SK-N-SH (cell line): ENCODE measurements around the gene STIM2. TPM values are rescaled to one million over a fixed set of nuclear protein-coding genes. Genes with fewer than 3 reads are reported as not detected.

Experiments used
- CTCF ChIA-PET: fragments of 300-600, 350-600 bp; formaldehyde crosslinking; extraction: SDS; loops from one replicate; lab custom pipeline; 2021; lab: Yijun Ruan, JAX
- POLR2A ChIA-PET: fragments of 350-600 bp; sonication (Branson Sonifier 250); formaldehyde crosslinking; extraction: SDS; loops from one replicate; lab custom pipeline; 2020; ENCODE audit warnings: antibody characterized with exemption, inconsistent platforms; lab: Yijun Ruan, JAX
- DNase-seq: peaks from one replicate; pipeline ENCODE4 v3.0.0; 2012
- H2AFZ ChIP-seq: fragments of 200-600 bp; sonication (generic); 2 replicates; pipeline ENCODE4 v1.8.1; 2016; ENCODE audit warnings: antibody characterized with exemption, mild to moderate bottlenecking, low read depth
- H3F3A ChIP-seq: fragments of 200-600 bp; sonication (generic); replicated peaks from 2 replicates; pipeline ENCODE3; 2016; ENCODE audit warnings: antibody characterized with exemption, mild to moderate bottlenecking; ENCODE audit not compliant: insufficient read depth
- H3K27ac ChIP-seq, 2 experiments: fragments of 200-500 bp in 1 of 2; fragments of 200-600 bp in 1 of 2; sonication (Bioruptor generic) in 1 of 2; sonication (generic), shearing (Covaris generic) in 1 of 2; 2 replicates each; pipeline versions ENCODE4 v1.5.1 to v1.6.1; 2014 to 2016; ENCODE audit warnings: low read depth in 2 of 2, inconsistent platforms in 1 of 2, low read length in 1 of 2, mild to moderate bottlenecking in 1 of 2, mixed read lengths in 1 of 2
- H3K27me3 ChIP-seq: fragments of 200-600 bp; sonication (generic), shearing (Covaris generic); 2 replicates; pipeline ENCODE4 v1.6.1; 2016; ENCODE audit warnings: mixed run types; ENCODE audit not compliant: insufficient read depth
- H3K36me3 ChIP-seq, 2 experiments: fragments of 200-500 bp in 1 of 2; fragments of 200-600 bp in 1 of 2; sonication (Bioruptor generic) in 1 of 2; sonication (generic) in 1 of 2; replicated peaks in 1 of 2; 2 replicates each; pipeline versions ENCODE3 to v1.5.1; 2014 to 2016; ENCODE audit warnings: low read length in 1 of 2, mild to moderate bottlenecking in 1 of 2; ENCODE audit not compliant: insufficient read depth in 2 of 2, control insufficient read depth in 1 of 2
- H3K4me1 ChIP-seq, 2 experiments: fragments of 200-500 bp in 1 of 2; fragments of 200-600 bp in 1 of 2; sonication (Bioruptor generic) in 1 of 2; sonication (generic), shearing (Covaris generic) in 1 of 2; 2 replicates each; pipeline versions ENCODE4 v1.5.1 to v1.6.1; 2014 to 2016; ENCODE audit warnings: low read depth in 1 of 2, low read length in 1 of 2, mixed run types in 1 of 2; ENCODE audit not compliant: insufficient read depth in 2 of 2, control insufficient read depth in 1 of 2
- H3K4me2 ChIP-seq: fragments of 200-600 bp; sonication (generic), shearing (Covaris generic); 2 replicates; pipeline ENCODE4 v1.6.1; 2017; ENCODE audit warnings: mixed run types
- H3K4me3 ChIP-seq, 2 experiments: fragments of 200-500 bp in 1 of 2; fragments of 200-600 bp in 1 of 2; sonication (Bioruptor generic) in 1 of 2; sonication (generic), shearing (Covaris generic) in 1 of 2; 2 replicates each; pipeline versions ENCODE4 v1.5.1 to v1.8.1; 2014 to 2016; ENCODE audit warnings: low read depth in 2 of 2, inconsistent platforms in 1 of 2, low read length in 1 of 2, mild to moderate bottlenecking in 1 of 2, mixed read lengths in 1 of 2, moderate library complexity in 1 of 2
- H3K79me2 ChIP-seq: fragments of 200-600 bp; sonication (generic); 2 replicates; pipeline ENCODE4 v1.8.1; 2017; ENCODE audit warnings: mild to moderate bottlenecking; ENCODE audit not compliant: insufficient read depth
- H3K9ac ChIP-seq: fragments of 200-600 bp; sonication (generic); 2 replicates; pipeline ENCODE4 v1.6.1; 2017; ENCODE audit warnings: mixed run types
- H3K9me2 ChIP-seq: fragments of 200-600 bp; sonication (generic); 2 replicates; pipeline ENCODE4 v1.6.1; 2017; ENCODE audit warnings: mixed run types
- H3K9me3 ChIP-seq: fragments of 200-600 bp; sonication (generic); 2 replicates; pipeline ENCODE4 v1.6.1; 2017; ENCODE audit warnings: mixed run types, mild to moderate bottlenecking, moderate library complexity
- H4K20me1 ChIP-seq: fragments of 200-600 bp; sonication (generic); 2 replicates; pipeline ENCODE4 v1.6.1; 2017; ENCODE audit warnings: mild to moderate bottlenecking, mixed run types; ENCODE audit not compliant: insufficient read depth
- FOXJ3 ChIP-seq: sonication (generic); formaldehyde crosslinking; IDR thresholded peaks from 2 replicates; pipeline ENCODE4 v1.5.1; 2020; ENCODE audit warnings: mild to moderate bottlenecking, missing genetic modification reagents
- YY1 ChIP-seq: IDR thresholded peaks from 2 replicates; pipeline ENCODE4 v1.4.0; 2012; ENCODE audit warnings: low read depth, mild to moderate bottlenecking
- WGBS: methylation state at CpG from one replicate; pipeline ENCODE4 v1.1.6; 2017; ENCODE audit warnings: low lambda C conversion rate; 5-methylcytosine and 5-hydroxymethylcytosine counted together
- polyA plus RNA-seq, 3 experiments: library from polyadenylated mRNA; depleted of rRNA; stranded (reverse); fragments of >200 nt; gene quantifications; 2 replicates each; pipeline ENCODE4 v1.2.3, GENCODE V29; 2012
- TF ChIP-seq, protein P1 (sequence below): IDR thresholded peaks from 2 replicates; pipeline ENCODE4; 2012

The STIM2 gene
- polyA plus RNA-seq, 1 of the 3 experiments (the other 2 are of a cell fraction) = 14.7 TPM

DNA sequence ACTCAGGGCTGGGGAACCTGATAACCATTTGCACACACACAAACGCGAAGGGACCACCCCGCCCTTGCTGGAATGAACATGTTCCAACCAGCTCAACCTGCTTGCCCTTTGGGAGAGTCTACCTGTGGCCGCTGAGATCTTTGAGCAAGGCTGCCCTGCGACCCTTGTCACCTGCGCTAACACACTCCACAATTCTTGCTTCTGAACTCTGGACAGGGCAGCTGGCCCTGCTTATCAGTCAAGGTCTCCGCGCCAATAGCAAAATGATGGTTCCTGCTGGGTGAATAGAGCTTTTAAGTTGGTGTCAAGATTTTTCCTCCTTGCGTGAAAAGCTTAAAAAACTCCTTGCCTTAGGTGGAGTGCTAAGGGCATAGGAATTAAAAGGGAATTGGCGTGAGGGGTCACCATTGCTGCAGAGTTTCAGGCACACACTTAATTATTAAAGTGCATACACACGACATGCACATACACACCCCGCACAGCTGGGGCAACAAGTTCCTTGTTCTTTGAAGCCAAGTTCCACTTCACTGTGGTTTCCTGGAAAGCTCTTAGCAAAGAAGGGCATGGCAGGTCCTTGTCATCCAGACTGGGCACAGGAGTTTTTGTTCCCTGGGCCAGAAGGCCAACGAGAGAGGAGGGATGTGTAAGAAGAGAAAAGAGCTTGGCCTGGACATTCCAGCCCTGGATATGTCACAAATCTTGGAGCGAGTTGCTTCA is 207.7 kb downstream of the STIM2 start:
- DNase-seq = no peak
- TF ChIP-seq FOXJ3 (CRISPR knock-in tag) = no peak
- TF ChIP-seq, protein P1, sequence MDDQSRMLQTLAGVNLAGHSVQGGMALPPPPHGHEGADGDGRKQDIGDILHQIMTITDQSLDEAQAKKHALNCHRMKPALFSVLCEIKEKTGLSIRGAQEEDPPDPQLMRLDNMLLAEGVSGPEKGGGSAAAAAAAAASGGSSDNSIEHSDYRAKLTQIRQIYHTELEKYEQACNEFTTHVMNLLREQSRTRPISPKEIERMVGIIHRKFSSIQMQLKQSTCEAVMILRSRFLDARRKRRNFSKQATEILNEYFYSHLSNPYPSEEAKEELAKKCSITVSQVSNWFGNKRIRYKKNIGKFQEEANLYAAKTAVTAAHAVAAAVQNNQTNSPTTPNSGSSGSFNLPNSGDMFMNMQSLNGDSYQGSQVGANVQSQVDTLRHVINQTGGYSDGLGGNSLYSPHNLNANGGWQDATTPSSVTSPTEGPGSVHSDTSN = no peak
- no peak for TF ChIP-seq YY1
- TF ChIP-seq, all 33 proteins: peak for 0
- no peaks in the 10 kb centered on the region for H3K79me2 ChIP-seq
- H3K4me1 ChIP-seq = no peaks in the 10 kb centered on the region
- no peak overlapping the region for H3K9ac ChIP-seq
- ChIA-PET POLR2A (no interaction called here), CTCF (interaction anchor here (1.2 to 1.4 kb wide), 2 partner anchors 19 to 58 kb away, joined by 3 to 5 read pairs; no protein-coding TSS in a partner anchor)
- H2AFZ ChIP-seq = no peak overlapping the region
- no peaks in the 10 kb centered on the region for H3K36me3 ChIP-seq
- WGBS = 25% methylated on average over 13 of the region's 14 CpGs
- H3F3A ChIP-seq = no peaks in the 10 kb centered on the region
- H3K9me3 ChIP-seq = no peaks in the 10 kb centered on the region
- no peak overlapping the region for H3K27ac ChIP-seq
- no peaks in the 10 kb centered on the region for H3K9me2 ChIP-seq
- no peaks in the 10 kb centered on the region for H4K20me1 ChIP-seq
- H3K4me2 ChIP-seq = no peak overlapping the region
- H3K27me3 ChIP-seq = peaks cover 10% of the 10 kb centered on the region; the same call in 1 of the 2 replicates
- H3K4me3 ChIP-seq = no peak overlapping the region
